ENCODE measurements around the gene CILP2.

DNA sequence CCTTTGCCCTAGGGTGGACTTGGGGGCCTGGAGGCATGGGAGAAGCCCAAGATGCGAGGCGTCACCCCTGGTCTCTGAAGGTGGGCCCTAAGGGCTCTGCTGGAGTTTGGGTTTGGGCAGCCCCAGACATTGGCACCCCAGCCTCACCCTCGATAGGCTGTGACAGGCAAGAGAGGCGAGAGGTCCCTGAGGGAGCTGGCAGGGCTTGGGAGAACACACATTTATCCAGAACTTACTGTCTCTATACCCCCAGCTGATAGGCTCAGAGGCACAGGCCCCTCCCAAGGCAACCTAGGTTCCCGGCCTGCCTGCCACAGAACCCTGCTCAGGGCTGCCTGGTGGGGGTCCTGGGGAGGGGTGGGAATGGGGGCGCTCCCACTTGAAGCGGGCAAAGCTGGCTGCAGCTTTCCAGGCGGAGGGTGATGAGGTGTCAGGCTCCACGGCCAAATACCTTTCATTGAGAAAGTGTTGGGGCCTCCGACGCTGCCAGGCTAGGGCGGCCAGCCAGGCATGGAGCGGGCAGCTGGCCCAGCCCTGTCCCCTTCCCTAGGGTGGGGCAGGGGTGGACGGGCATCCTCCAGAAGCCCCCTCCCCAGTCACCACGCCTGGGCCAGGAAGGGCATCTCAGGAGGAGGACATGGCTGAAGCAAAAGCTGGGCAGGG, 9.7 kb downstream of the CILP2 start:
- TF ChIP-seq, protein P1, sequence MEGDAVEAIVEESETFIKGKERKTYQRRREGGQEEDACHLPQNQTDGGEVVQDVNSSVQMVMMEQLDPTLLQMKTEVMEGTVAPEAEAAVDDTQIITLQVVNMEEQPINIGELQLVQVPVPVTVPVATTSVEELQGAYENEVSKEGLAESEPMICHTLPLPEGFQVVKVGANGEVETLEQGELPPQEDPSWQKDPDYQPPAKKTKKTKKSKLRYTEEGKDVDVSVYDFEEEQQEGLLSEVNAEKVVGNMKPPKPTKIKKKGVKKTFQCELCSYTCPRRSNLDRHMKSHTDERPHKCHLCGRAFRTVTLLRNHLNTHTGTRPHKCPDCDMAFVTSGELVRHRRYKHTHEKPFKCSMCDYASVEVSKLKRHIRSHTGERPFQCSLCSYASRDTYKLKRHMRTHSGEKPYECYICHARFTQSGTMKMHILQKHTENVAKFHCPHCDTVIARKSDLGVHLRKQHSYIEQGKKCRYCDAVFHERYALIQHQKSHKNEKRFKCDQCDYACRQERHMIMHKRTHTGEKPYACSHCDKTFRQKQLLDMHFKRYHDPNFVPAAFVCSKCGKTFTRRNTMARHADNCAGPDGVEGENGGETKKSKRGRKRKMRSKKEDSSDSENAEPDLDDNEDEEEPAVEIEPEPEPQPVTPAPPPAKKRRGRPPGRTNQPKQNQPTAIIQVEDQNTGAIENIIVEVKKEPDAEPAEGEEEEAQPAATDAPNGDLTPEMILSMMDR (conservative IDR thresholded peaks at IDR 0.05; ENCODE audit: low read depth, low read length), result no peak
- TF ChIP-seq BHLHE40 (IDR thresholded peaks at IDR 0.05; ENCODE audit: low read depth, low read length), result no peak
- no peak for TF ChIP-seq POLR2A (IDR thresholded peaks at IDR 0.05; ENCODE audit: low read depth, low read length)
- TF ChIP-seq MXI1 (IDR thresholded peaks at IDR 0.05; ENCODE audit: borderline replicate concordance, low read depth, low read length), result no peak

Data from IMR-90 (cell line).